Upper lobe of left lung (tissue), 4 donors: ENCODE measurements around the gene MYO3B.

Experiments
- CTCF ChIP-seq, 6 experiments: fragments of 450-650 bp in 4 of 6; fragments of 200-600 bp in 2 of 6; sonication (generic) in 2 of 6; IDR thresholded peaks; one replicate each; pipeline ENCODE4 v1.5.1; 2016 to 2019; ENCODE audit warnings: antibody characterized with exemption in 6 of 6
- POLR2AphosphoS5 ChIP-seq, 2 donors: sonication (generic); formaldehyde crosslinking; IDR thresholded peaks; one replicate each; pipeline ENCODE4 v1.5.1; 2017; ENCODE audit warnings: antibody characterized with exemption in 2 of 2

GRCh38 chr2:170531876-170532275, 353.9 kb downstream of the MYO3B start:
- TF ChIP-seq CTCF (IDR thresholded peaks at IDR 0.05) (no peak), POLR2AphosphoS5 (IDR thresholded peaks at IDR 0.05) (no peak)
